ENCODE results near the gene CDH18. TPM values are rescaled to one million over a fixed set of nuclear protein-coding genes. Genes with fewer than 3 reads are reported as not detected.

Gene CDH18
- total and polyA plus RNA-seq, 2 of the 4 experiments (the other 2 are of a cell fraction), result 0.24 to 1.1 TPM

- TF ChIP-seq CTCF (conservative IDR thresholded peaks at IDR 0.05; ENCODE audit: low read depth, low read length) (no peak), RAD21 (IDR thresholded peaks at IDR 0.05; ENCODE audit: low read length) (no peak)
Measured at GRCh38 chr5:19928562-19929421, 59.2 kb downstream of the CDH18 start (continued).

GRCh38 chr5:19927919-19928318 is 60.1 kb downstream of the CDH18 start:
- no peak overlapping the region for H2AFZ ChIP-seq (replicated peaks; ENCODE audit: low read length, poor library complexity)
- CTCF ChIA-PET, result no interaction called here
- no peaks in the 10 kb centered on the region for H3K9me1 ChIP-seq (ENCODE audit: insufficient read depth, low read length)
- peak; percentile 61 for DNase-seq
- peaks cover 4% of the 10 kb centered on the region for H3K4me1 ChIP-seq (ENCODE audit: control insufficient read depth, insufficient read depth, low read length)
- peak; percentile 33; the same call in 1 of the 2 replicates for ATAC-seq (ENCODE audit: low read depth)
- no peaks in the 10 kb centered on the region for H3K36me3 ChIP-seq (ENCODE audit: control insufficient read depth, insufficient read depth, low read length)
- no peak overlapping the region for H2AK9ac ChIP-seq (replicated peaks; ENCODE audit: low read depth, low read length, poor library complexity)
- peak overlapping the region; percentile 20; the same call in 1 of the 2 replicates for H2BK120ac ChIP-seq (ENCODE audit: low read depth, low read length)
- intact Hi-C loops (cut with micrococcal nuclease) (loop anchor here (5.0 kb wide), 2 partner anchors 36 to 76 kb away; no protein-coding TSS in a partner anchor), dilution Hi-C loops (cut with HindIII; ENCODE audit: low sequenced_read_pairs, unreplicated experiment) (no loop called here), in situ Hi-C loops (cut with MboI; ENCODE audit: low sequenced_read_pairs) (no loop called here)
- H3K4me3 ChIP-seq (ENCODE audit: insufficient read depth, low read depth, low read length), result no peak overlapping the region
- 30% methylated on average over 2 of the region's 3 CpGs; no CpG with 5 or more reads in 1 of the 2 experiments for WGBS, 2 experiments (ENCODE audit: extremely low coverage in 2 of 2, insufficient read length in 1 of 2)
- H3K79me1 ChIP-seq (ENCODE audit: low read depth in 1 of 2, low read length in 2 of 2), result no peaks in the 10 kb centered on the region
- no peaks in the 10 kb centered on the region for H3K9me3 ChIP-seq (ENCODE audit: control insufficient read depth, insufficient read depth, low read length)
- H3K4me2 ChIP-seq (ENCODE audit: low read depth, low read length), result no peak overlapping the region
- H2AK5ac ChIP-seq (ENCODE audit: low read depth, low read length), result no peak overlapping the region
- H2BK20ac ChIP-seq (ENCODE audit: low read depth, low read length), result no peak overlapping the region
- 0 out of 3 replicates have a peak overlapping the region, but pooled peaks have one; percentile 52 for H2BK15ac ChIP-seq (ENCODE audit: low read depth, low read length)
- BruUV-seq (replicated peaks), result no TSS peak
- no peaks in the 10 kb centered on the region for H3K27me3 ChIP-seq (ENCODE audit: control insufficient read depth, insufficient read depth, low read length)
- TF ChIP-seq CTCF (conservative IDR thresholded peaks at IDR 0.05; ENCODE audit: low read depth, low read length) (no peak), BHLHE40 (IDR thresholded peaks at IDR 0.05; ENCODE audit: low read depth, low read length) (no peak), MAFK (IDR thresholded peaks at IDR 0.05; ENCODE audit: low read depth, low read length) (no peak), FOS (IDR thresholded peaks at IDR 0.05; ENCODE audit: low read depth, low read length) (no peak), RAD21 (IDR thresholded peaks at IDR 0.05; ENCODE audit: low read length) (no peak), POLR2A (IDR thresholded peaks at IDR 0.05; ENCODE audit: low read depth, low read length) (no peak)
- POLR2A ChIA-PET (ENCODE audit: unreplicated experiment), result no interaction called here
- no peak overlapping the region for H3K4ac ChIP-seq (ENCODE audit: low read depth, low read length)
- no peak overlapping the region for H4K8ac ChIP-seq (ENCODE audit: low read depth in 2 of 2, low read length in 2 of 2)
- H3K9ac ChIP-seq (ENCODE audit: low read depth, low read length), result no peak overlapping the region
- H3K14ac ChIP-seq (replicated peaks; ENCODE audit: low read depth, low read length), result no peak overlapping the region
- no peak overlapping the region for H3K23ac ChIP-seq (ENCODE audit: low read depth, low read length)
- H3K56ac ChIP-seq (ENCODE audit: extremely low read depth, insufficient read depth, low read length), result no peak overlapping the region
- H4K5ac ChIP-seq (ENCODE audit: low read depth, low read length), result no peak overlapping the region
- no peak overlapping the region for H3K18ac ChIP-seq (ENCODE audit: low read depth, low read length)
- no peak overlapping the region for H2BK5ac ChIP-seq (ENCODE audit: low read depth, low read length, poor library complexity, severe bottlenecking)
- H3K27ac ChIP-seq (ENCODE audit: insufficient read depth, low read length), result no peak overlapping the region
- H4K91ac ChIP-seq (ENCODE audit: insufficient read depth, low read depth, low read length), result no peak overlapping the region
- H4K20me1 ChIP-seq (ENCODE audit: insufficient read depth, low read length), result no peaks in the 10 kb centered on the region
